Tibial nerve (tissue), 4 donors: ENCODE measurements around the gene MYOM1. TPM values are rescaled to one million over a fixed set of nuclear protein-coding genes. Genes with fewer than 3 reads are reported as not detected.
A peak's percentile ranks its signal among the peaks of the same experiment; 100 is the strongest.
"Not testable (repeated sequence)": the region's sequence is repeated elsewhere in the genome, so short reads cannot be mapped to it uniquely, and the experiment has no call there.

Experiments used
- DNase-seq, 2 donors: peaks; one replicate each; pipeline ENCODE4 v3.0.0-alpha.2; 2019; ENCODE audit warnings: low spot score in 2 of 2
- H3K27ac ChIP-seq, 4 donors: fragments of 200-600 bp; sonication (generic) in 3 of 4; one replicate each; pipeline ENCODE4 v1.5.1; 2017 to 2019; ENCODE audit warnings: mild to moderate bottlenecking in 1 of 4
- H3K27me3 ChIP-seq, 2 donors: fragments of 200-600 bp; sonication (generic) in 1 of 2; one replicate each; pipeline versions ENCODE4 v1.5.1 to v1.6.0; 2017 to 2019
- H3K36me3 ChIP-seq, 3 donors: fragments of 200-600 bp; sonication (generic); one replicate each; pipeline ENCODE4 v1.5.1; 2018 to 2019
- H3K4me1 ChIP-seq, 4 donors: fragments of 200-600 bp; sonication (generic) in 3 of 4; one replicate each; pipeline ENCODE4 v1.5.1; 2017 to 2019
- H3K4me3 ChIP-seq, 4 donors: fragments of 200-600 bp; sonication (generic) in 3 of 4; one replicate each; pipeline ENCODE4 v1.5.1; 2017 to 2019; ENCODE audit warnings: mild to moderate bottlenecking in 1 of 4, moderate library complexity in 1 of 4
- H3K9me3 ChIP-seq, 4 donors: fragments of 200-600 bp; sonication (generic) in 3 of 4; one replicate each; pipeline ENCODE4 v1.5.1; 2017 to 2019
- EP300 ChIP-seq, 2 donors: sonication (generic); formaldehyde crosslinking; IDR thresholded peaks; one replicate each; pipeline ENCODE4 v1.6.1; 2017; ENCODE audit warnings: antibody characterized with exemption in 2 of 2, mild to moderate bottlenecking in 1 of 2
- POLR2A ChIP-seq, 2 donors: fragments of 450-650 bp; IDR thresholded peaks; one replicate each; pipeline ENCODE4 v1.6.1; 2017; ENCODE audit warnings: antibody characterized with exemption in 2 of 2, mild to moderate bottlenecking in 2 of 2, moderate library complexity in 2 of 2
- WGBS, 2 donors: methylation state at CpG; one replicate each; pipeline ENCODE4 v1.1.5; 2018; 5-methylcytosine and 5-hydroxymethylcytosine counted together
- total RNA-seq, 4 donors: library from RNA; depleted of rRNA; stranded (reverse); fragments of >200 nt; gene quantifications; one replicate each; pipeline ENCODE4 v1.1.0, GENCODE V29; 2016
- TF ChIP-seq, protein P1 (sequence below), 5 experiments: fragments of 200-600 bp in 3 of 5; fragments of 450-650 bp in 2 of 5; sonication (generic) in 3 of 5; IDR thresholded peaks; one replicate each; pipeline ENCODE4 v1.5.1; 2016 to 2019; ENCODE audit warnings: antibody characterized with exemption in 5 of 5, mild to moderate bottlenecking in 3 of 5, moderate library complexity in 2 of 5

MYOM1 gene
- total RNA-seq, 4 donors from 2014 or later: 3.0 to 8.1 (median 5.6) TPM

DNA sequence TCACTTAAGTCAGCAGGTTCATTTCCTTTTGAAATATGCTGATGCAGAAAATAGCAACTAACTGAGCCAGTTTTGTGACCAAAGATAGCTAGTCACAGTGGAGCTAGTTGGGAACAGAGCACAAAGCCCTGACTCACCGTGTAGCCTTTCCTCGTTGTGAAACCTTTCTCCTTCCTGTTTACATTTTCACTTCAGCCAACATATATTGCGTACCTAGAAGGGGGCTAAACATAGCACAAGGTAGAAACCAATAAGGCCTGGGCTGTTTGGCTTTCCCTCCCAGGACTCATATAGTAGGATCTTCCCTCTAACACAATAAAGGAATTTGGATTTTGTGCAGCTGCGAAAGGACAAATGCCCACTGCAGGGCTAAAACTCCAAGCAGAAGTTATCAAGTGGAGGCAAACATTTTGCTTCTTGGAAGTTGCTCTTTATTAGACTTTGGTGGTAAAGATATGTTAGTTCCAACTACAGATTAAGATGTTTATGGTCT is 182.3 kb downstream of the MYOM1 start:
- Histone ChIP-seq H3K4me1 (no peaks in the 10 kb centered on the region), H3K27ac (peak overlapping the region in 2 of 4 donors; percentile 3 to 25), H3K27me3 (no peaks in the 10 kb centered on the region), H3K36me3 (no peaks in the 10 kb centered on the region), H3K4me3 (no peak overlapping the region), H3K9me3 (no peaks in the 10 kb centered on the region)
- 47% methylated on average over 4 of the region's 4 CpGs for WGBS, 2 donors
- no peak for DNase-seq
- TF ChIP-seq, protein P1, sequence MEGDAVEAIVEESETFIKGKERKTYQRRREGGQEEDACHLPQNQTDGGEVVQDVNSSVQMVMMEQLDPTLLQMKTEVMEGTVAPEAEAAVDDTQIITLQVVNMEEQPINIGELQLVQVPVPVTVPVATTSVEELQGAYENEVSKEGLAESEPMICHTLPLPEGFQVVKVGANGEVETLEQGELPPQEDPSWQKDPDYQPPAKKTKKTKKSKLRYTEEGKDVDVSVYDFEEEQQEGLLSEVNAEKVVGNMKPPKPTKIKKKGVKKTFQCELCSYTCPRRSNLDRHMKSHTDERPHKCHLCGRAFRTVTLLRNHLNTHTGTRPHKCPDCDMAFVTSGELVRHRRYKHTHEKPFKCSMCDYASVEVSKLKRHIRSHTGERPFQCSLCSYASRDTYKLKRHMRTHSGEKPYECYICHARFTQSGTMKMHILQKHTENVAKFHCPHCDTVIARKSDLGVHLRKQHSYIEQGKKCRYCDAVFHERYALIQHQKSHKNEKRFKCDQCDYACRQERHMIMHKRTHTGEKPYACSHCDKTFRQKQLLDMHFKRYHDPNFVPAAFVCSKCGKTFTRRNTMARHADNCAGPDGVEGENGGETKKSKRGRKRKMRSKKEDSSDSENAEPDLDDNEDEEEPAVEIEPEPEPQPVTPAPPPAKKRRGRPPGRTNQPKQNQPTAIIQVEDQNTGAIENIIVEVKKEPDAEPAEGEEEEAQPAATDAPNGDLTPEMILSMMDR (IDR thresholded peaks at IDR 0.05): no peak
- TF ChIP-seq EP300 (IDR thresholded peaks at IDR 0.05): peak in 1 of 2 donors; percentile 43

DNA sequence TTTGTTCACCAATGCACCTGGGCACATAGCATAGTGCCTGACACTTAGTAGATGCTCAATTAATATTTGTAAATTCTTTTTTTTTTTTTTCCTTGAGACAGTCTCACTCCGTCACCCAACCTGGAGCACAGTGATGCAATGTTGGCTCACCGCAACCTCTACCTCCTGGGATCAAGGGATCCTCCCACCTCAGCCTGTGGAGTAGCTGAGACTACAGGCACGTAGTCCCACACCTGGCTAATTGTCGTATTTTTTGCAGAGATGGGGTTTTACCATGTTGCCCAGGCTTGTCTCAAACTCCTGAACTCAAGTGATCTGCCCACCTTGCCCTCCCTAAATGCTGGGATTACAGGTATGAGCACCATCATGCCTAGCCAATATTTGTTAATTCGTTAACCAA is 183.7 kb downstream of the MYOM1 start:
- H3K27me3 ChIP-seq: no peaks in the 10 kb centered on the region
- no peaks in the 10 kb centered on the region for H3K36me3 ChIP-seq
- no peaks in the 10 kb centered on the region for H3K9me3 ChIP-seq
- H3K4me1 ChIP-seq: no peaks in the 10 kb centered on the region
- H3K27ac ChIP-seq: no peak overlapping the region
- 93 to 95% methylated on average over 5 of the region's 5 CpGs for WGBS, 2 donors
- DNase-seq: no peak
- no peak overlapping the region for H3K4me3 ChIP-seq
- TF ChIP-seq, protein P1 (IDR thresholded peaks at IDR 0.05): no peak
- no peak for TF ChIP-seq EP300 (IDR thresholded peaks at IDR 0.05)
- TF ChIP-seq POLR2A (IDR thresholded peaks at IDR 0.05): no peak

GRCh38 chr18:3035635-3036034 is 184.1 kb downstream of the MYOM1 start:
- Histone ChIP-seq H3K4me3 (no peak overlapping the region), H3K4me1 (no peaks in the 10 kb centered on the region), H3K27ac (no peak overlapping the region), H3K9me3 (no peaks in the 10 kb centered on the region), H3K27me3 (no peaks in the 10 kb centered on the region), H3K36me3 (no peaks in the 10 kb centered on the region)
- TF ChIP-seq POLR2A (IDR thresholded peaks at IDR 0.05) (no peak), EP300 (IDR thresholded peaks at IDR 0.05) (no peak)
- no peak for DNase-seq
- WGBS, 2 donors: 92 to 93% methylated on average over 5 of the region's 5 CpGs

GRCh38 chr18:3032721-3033120 is 187.0 kb downstream of the MYOM1 start:
- TF ChIP-seq, protein P1 (IDR thresholded peaks at IDR 0.05): no peak
- TF ChIP-seq POLR2A (IDR thresholded peaks at IDR 0.05): no peak
- no peak for TF ChIP-seq EP300 (IDR thresholded peaks at IDR 0.05)
- no peak overlapping the region for H3K4me3 ChIP-seq
- 61% methylated on average over 3 of the region's 3 CpGs for WGBS, 2 donors

GRCh38 chr18:3029215-3029952 is 190.4 kb downstream of the MYOM1 start:
- 24% methylated on average over 12 of the region's 12 CpGs for WGBS, 2 donors
- TF ChIP-seq EP300 (IDR thresholded peaks at IDR 0.05) (no peak), POLR2A (IDR thresholded peaks at IDR 0.05) (no peak)
- TF ChIP-seq, protein P1 (IDR thresholded peaks at IDR 0.05): no peak
- Histone ChIP-seq H3K27me3 (no peaks in the 10 kb centered on the region), H3K4me1 (peaks cover 0 to 25% (median 4%) of the 10 kb centered on the region in 4 donors), H3K27ac (peak overlapping the region in 2 of 4 donors; percentile 33 to 52), H3K9me3 (no peaks in the 10 kb centered on the region), H3K36me3 (no peaks in the 10 kb centered on the region), H3K4me3 (no peak overlapping the region)
- DNase-seq: no peak

More at GRCh38 chr18:3032721-3033120, 187.0 kb downstream of the MYOM1 start:
- Histone ChIP-seq H3K36me3 (no peaks in the 10 kb centered on the region), H3K4me1 (peaks cover 0 to 15% (median 4%) of the 10 kb centered on the region in 4 donors), H3K27me3 (no peaks in the 10 kb centered on the region), H3K9me3 (no peaks in the 10 kb centered on the region), H3K27ac (no peak overlapping the region)
- DNase-seq: no peak

GRCh38 chr18:3028115-3028514 is 191.7 kb downstream of the MYOM1 start:
- H3K27me3 ChIP-seq, H3K9me3 ChIP-seq, H3K4me3 ChIP-seq, DNase-seq, H3K36me3 ChIP-seq: not testable (repeated sequence)
- Histone ChIP-seq H3K27ac (peak overlapping the region in 1 of 4 donors; percentile 44), H3K4me1 (peaks cover 0 to 25% (median 4%) of the 10 kb centered on the region in 4 donors)
- WGBS, 2 donors: 83 to 93% methylated on average over 3 of the region's 3 CpGs
